Stomach (tissue), 4 donors: ENCODE data around the gene GAGE12J.

Experiments used
- POLR2A ChIP-seq, 4 donors: fragments of 450-650 bp; IDR thresholded peaks; one replicate each; pipeline ENCODE4 v1.6.1; 2016; ENCODE audit warnings: antibody characterized with exemption in 4 of 4, control low read depth in 2 of 4, mild to moderate bottlenecking in 1 of 4, moderate library complexity in 1 of 4
- TF ChIP-seq, protein P1 (sequence below), 7 experiments: fragments of 450-650 bp in 4 of 7; fragments of 200-600 bp in 3 of 7; sonication (generic) in 3 of 7; IDR thresholded peaks; one replicate each; pipeline ENCODE4 v1.5.1; 2016 to 2019; ENCODE audit warnings: antibody characterized with exemption in 7 of 7, control low read depth in 2 of 7, mild to moderate bottlenecking in 1 of 7

DNA sequence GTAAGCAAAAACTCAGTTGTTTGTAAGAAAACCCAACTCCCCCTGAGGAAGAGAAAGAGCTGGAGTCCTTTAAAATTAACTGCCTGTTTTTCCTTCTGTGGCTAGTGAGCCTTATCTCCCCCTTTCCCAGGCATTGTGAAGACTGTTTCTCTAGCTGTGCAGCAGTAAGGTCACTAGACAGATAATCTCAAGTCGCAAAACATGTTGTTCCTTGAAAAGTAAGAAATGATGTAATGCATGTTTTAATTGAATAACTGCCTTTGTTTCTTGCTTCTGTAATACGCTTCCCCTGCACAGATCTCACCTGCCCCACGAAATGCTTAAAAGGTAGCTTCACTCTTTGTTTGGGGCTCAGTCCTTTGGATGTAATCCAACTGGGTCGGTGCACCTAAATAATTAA lies 5.8 kb upstream of the GAGE12J start:
- TF ChIP-seq, protein P1, sequence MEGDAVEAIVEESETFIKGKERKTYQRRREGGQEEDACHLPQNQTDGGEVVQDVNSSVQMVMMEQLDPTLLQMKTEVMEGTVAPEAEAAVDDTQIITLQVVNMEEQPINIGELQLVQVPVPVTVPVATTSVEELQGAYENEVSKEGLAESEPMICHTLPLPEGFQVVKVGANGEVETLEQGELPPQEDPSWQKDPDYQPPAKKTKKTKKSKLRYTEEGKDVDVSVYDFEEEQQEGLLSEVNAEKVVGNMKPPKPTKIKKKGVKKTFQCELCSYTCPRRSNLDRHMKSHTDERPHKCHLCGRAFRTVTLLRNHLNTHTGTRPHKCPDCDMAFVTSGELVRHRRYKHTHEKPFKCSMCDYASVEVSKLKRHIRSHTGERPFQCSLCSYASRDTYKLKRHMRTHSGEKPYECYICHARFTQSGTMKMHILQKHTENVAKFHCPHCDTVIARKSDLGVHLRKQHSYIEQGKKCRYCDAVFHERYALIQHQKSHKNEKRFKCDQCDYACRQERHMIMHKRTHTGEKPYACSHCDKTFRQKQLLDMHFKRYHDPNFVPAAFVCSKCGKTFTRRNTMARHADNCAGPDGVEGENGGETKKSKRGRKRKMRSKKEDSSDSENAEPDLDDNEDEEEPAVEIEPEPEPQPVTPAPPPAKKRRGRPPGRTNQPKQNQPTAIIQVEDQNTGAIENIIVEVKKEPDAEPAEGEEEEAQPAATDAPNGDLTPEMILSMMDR (IDR thresholded peaks at IDR 0.05), result no peak
- TF ChIP-seq POLR2A (IDR thresholded peaks at IDR 0.05), result no peak
